Loucy (cell line): ENCODE measurements around the gene CAMK2D.

Experiments used
- H2AFZ ChIP-seq: fragments of 200-600 bp; sonication (generic); 2 replicates; pipeline ENCODE4 v1.6.0; 2016; ENCODE audit warnings: antibody characterized with exemption, mild to moderate bottlenecking, low read length, moderate library complexity
- H3F3A ChIP-seq: fragments of 200-600 bp; 2 replicates; pipeline ENCODE4 v1.6.0; 2016; ENCODE audit warnings: antibody characterized with exemption, low read depth, mild to moderate bottlenecking
- H3K27me3 ChIP-seq: fragments of 200-600 bp; sonication (generic); 2 replicates; pipeline ENCODE4 v1.6.1; 2014; ENCODE audit warnings: low read length, mild to moderate bottlenecking; ENCODE audit not compliant: insufficient read depth, poor library complexity, severe bottlenecking
- H3K36me3 ChIP-seq: fragments of 200-600 bp; sonication (generic); 2 replicates; pipeline ENCODE4 v1.6.1; 2016; ENCODE audit warnings: low read length; ENCODE audit not compliant: insufficient read depth
- H3K4me1 ChIP-seq: fragments of 200-600 bp; sonication (generic); 2 replicates; pipeline ENCODE4 v1.5.1; 2014; ENCODE audit warnings: low read length, mild to moderate bottlenecking; ENCODE audit not compliant: insufficient read depth, poor library complexity, severe bottlenecking
- H3K4me2 ChIP-seq: fragments of 200-600 bp; sonication (generic); 2 replicates; pipeline ENCODE4 v1.6.0; 2014; ENCODE audit warnings: antibody characterized with exemption, low read length, low read depth, mild to moderate bottlenecking; ENCODE audit not compliant: poor library complexity, severe bottlenecking
- H3K4me3 ChIP-seq: fragments of 200-600 bp; sonication (generic); 2 replicates; pipeline ENCODE4 v1.5.1; 2014; ENCODE audit warnings: low read length, mild to moderate bottlenecking, mixed read lengths; ENCODE audit not compliant: poor library complexity, severe bottlenecking
- H3K79me2 ChIP-seq: fragments of 200-600 bp; sonication (generic); 2 replicates; pipeline ENCODE4 v1.6.1; 2014; ENCODE audit warnings: low read length; ENCODE audit not compliant: insufficient read depth
- H3K9ac ChIP-seq: fragments of 200-600 bp; sonication (generic); 2 replicates; pipeline ENCODE4 v1.6.0; 2014; ENCODE audit warnings: mild to moderate bottlenecking, low read depth, low read length, moderate library complexity; ENCODE audit not compliant: poor library complexity, severe bottlenecking
- H3K9me2 ChIP-seq: fragments of 200-600 bp; sonication (generic); replicated peaks from 2 replicates; pipeline ENCODE4 v1.6.1; 2016; ENCODE audit warnings: low read depth, low read length, mixed read lengths
- H3K9me3 ChIP-seq: fragments of 200-600 bp; sonication (generic); 2 replicates; pipeline ENCODE4 v1.6.1; 2014; ENCODE audit warnings: mild to moderate bottlenecking, antibody characterized with exemption, low read length, low read depth; ENCODE audit not compliant: insufficient read depth
- H4K20me1 ChIP-seq: fragments of 200-600 bp; sonication (generic); 2 replicates; pipeline ENCODE4 v1.6.0; 2014; ENCODE audit warnings: antibody characterized with exemption, low read length, mild to moderate bottlenecking; ENCODE audit not compliant: insufficient read depth, poor library complexity, severe bottlenecking
- CTCF ChIP-seq: fragments of 200-600 bp; sonication (generic); conservative IDR thresholded peaks from 2 replicates; pipeline ENCODE4 v1.5.1; 2014; ENCODE audit warnings: mild to moderate bottlenecking, antibody characterized with exemption, low read length
- EZH2phosphoT487 ChIP-seq: fragments of 200-600 bp; IDR thresholded peaks from 2 replicates; pipeline ENCODE4 v1.6.1; 2018; ENCODE audit warnings: antibody characterized with exemption, mild to moderate bottlenecking, moderate library complexity, borderline replicate concordance

CAMK2D gene

GRCh38 chr4:113404841-113405240 is 356.7 kb downstream of the CAMK2D start:
- TF ChIP-seq EZH2phosphoT487, result no peak
- no peak for TF ChIP-seq CTCF
- H3K9me3 ChIP-seq, result no peaks in the 10 kb centered on the region
- H3K4me2 ChIP-seq, result no peak overlapping the region
- no peak overlapping the region for H3K9ac ChIP-seq
- no peak overlapping the region for H3K4me3 ChIP-seq
- H4K20me1 ChIP-seq, result no peaks in the 10 kb centered on the region
- no peaks in the 10 kb centered on the region for H3K4me1 ChIP-seq
- H3K79me2 ChIP-seq, result no peaks in the 10 kb centered on the region
- H3F3A ChIP-seq, result no peaks in the 10 kb centered on the region
- H2AFZ ChIP-seq, result no peak overlapping the region
- H3K27me3 ChIP-seq, result no peaks in the 10 kb centered on the region
- no peaks in the 10 kb centered on the region for H3K9me2 ChIP-seq
- no peaks in the 10 kb centered on the region for H3K36me3 ChIP-seq

GRCh38 chr4:113404167-113404571 is 357.4 kb downstream of the CAMK2D start:
- Histone ChIP-seq H3K36me3 (no peaks in the 10 kb centered on the region), H2AFZ (no peak overlapping the region), H3K27me3 (no peaks in the 10 kb centered on the region), H3K9me3 (no peaks in the 10 kb centered on the region), H3K9ac (no peak overlapping the region), H3K4me1 (no peaks in the 10 kb centered on the region), H3F3A (no peaks in the 10 kb centered on the region), H3K4me3 (no peak overlapping the region), H3K9me2 (no peaks in the 10 kb centered on the region), H3K4me2 (no peak overlapping the region), H3K79me2 (no peaks in the 10 kb centered on the region), H4K20me1 (no peaks in the 10 kb centered on the region)
- TF ChIP-seq CTCF (no peak), EZH2phosphoT487 (no peak)
